ES-I3 (cell line): ENCODE data around the gene AKT1S1.

Source experiments
- H3K36me3 ChIP-seq: 2 replicates; pipeline ENCODE4 v1.6.1; 2013; ENCODE audit warnings: mild to moderate bottlenecking, low read length, control low read depth, moderate library complexity; ENCODE audit not compliant: insufficient read depth
- H3K4me1 ChIP-seq: 2 replicates; pipeline ENCODE4 v1.6.1; 2013; ENCODE audit warnings: mild to moderate bottlenecking, control low read depth, low read length; ENCODE audit not compliant: insufficient read depth
- H3K9ac ChIP-seq: 2 replicates; pipeline ENCODE4 v1.6.1; 2013; ENCODE audit warnings: low read depth, mild to moderate bottlenecking, low read length, moderate library complexity
- H3K9me3 ChIP-seq: 2 replicates; pipeline ENCODE4 v1.6.1; 2013; ENCODE audit warnings: mild to moderate bottlenecking, low read length, moderate library complexity; ENCODE audit not compliant: control insufficient read depth, insufficient read depth

Gene AKT1S1

DNA sequence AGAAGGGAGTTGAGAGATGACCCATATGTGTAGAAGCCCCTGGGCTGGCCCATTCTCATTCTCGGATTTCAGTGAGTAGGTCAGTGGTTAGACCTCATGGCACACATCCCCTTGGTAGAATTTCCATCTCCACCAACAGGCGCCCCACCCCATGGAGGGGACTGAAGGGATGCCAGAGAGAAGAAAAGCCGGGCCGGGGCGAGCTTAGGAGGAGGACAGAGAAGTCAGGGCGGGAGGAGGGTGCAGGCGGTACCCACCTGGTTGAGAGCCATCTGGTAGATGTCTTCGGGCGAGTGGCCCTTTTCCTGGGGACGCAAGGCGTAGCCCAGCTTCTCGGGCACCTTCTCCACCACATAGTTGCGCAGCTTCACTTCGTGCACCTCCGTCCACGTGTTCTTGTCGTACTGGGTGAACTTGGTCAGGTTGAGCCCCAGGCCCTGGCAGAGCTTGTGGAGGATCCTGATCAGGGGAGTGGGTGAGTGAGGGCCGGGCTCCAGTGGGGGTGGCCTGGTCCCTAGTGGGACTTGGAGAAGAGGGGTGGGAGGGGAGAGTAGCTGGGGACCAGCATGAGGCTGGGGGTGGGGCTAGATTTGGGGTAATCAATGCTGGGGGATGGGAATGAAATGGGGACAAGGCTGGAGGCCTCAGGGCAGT lies 17.0 kb upstream of the AKT1S1 start:
- peaks cover 11% of the 10 kb centered on the region for H3K4me1 ChIP-seq

DNA sequence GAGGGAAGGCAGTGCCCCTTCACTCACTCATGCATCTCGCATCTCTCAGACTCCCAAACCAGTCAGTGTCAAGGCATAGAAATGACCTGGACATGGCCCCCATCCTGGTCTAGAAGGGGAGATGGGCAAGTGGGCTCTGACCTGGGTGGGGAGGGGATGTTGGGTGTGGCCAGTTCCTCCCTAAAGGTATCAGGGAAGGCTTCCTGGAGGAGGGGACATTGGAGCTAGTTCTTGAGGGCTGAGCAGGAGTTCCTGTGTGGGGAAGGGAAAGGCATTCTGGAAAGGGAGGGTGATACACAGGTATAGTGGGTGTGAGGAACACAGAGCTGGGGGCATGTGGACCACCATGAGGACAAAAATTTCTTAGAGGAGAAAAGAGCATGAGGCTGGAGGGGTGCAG lies 15.6 kb upstream of the AKT1S1 start:
- Histone ChIP-seq H3K36me3 (no peaks in the 10 kb centered on the region; the same call in none of the 2 replicates), H3K9ac (no peak overlapping the region), H3K4me1 (peaks cover 11% of the 10 kb centered on the region), H3K9me3 (0 out of 2 replicates have a peak, but pooled peaks cover 3% of the 10 kb centered on the region)

More for the DNA sequence above, 17.0 kb upstream of the AKT1S1 start:
- no peaks in the 10 kb centered on the region; the same call in 1 of the 2 replicates for H3K36me3 ChIP-seq
- H3K9ac ChIP-seq, result no peak overlapping the region
- 0 out of 2 replicates have a peak, but pooled peaks cover 3% of the 10 kb centered on the region for H3K9me3 ChIP-seq

DNA sequence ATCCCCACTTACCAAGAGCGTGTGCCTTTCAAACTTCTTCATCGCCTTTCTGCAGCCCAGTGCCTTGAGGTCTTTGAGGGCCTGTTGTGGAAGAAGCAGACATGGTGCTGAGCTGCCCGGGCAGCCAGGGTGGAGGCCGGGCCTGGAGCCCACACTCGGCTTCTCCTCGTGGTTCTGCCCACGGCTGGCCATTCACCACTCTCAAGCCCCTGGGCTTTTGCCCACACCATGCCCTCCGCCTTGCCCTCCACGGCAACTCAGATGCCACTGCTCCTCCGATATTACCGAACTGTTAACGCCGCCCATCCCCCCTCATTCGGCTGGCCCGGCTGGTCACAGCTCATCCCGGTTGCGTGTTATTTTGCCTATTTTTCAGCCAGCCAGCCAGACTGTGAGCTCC lies 14.2 kb upstream of the AKT1S1 start:
- Histone ChIP-seq H3K4me1 (peaks cover 5% of the 10 kb centered on the region), H3K9me3 (0 out of 2 replicates have a peak, but pooled peaks cover 3% of the 10 kb centered on the region), H3K9ac (peak overlapping the region; percentile 39; the same call in 1 of the 2 replicates), H3K36me3 (no peaks in the 10 kb centered on the region; the same call in none of the 2 replicates)

DNA sequence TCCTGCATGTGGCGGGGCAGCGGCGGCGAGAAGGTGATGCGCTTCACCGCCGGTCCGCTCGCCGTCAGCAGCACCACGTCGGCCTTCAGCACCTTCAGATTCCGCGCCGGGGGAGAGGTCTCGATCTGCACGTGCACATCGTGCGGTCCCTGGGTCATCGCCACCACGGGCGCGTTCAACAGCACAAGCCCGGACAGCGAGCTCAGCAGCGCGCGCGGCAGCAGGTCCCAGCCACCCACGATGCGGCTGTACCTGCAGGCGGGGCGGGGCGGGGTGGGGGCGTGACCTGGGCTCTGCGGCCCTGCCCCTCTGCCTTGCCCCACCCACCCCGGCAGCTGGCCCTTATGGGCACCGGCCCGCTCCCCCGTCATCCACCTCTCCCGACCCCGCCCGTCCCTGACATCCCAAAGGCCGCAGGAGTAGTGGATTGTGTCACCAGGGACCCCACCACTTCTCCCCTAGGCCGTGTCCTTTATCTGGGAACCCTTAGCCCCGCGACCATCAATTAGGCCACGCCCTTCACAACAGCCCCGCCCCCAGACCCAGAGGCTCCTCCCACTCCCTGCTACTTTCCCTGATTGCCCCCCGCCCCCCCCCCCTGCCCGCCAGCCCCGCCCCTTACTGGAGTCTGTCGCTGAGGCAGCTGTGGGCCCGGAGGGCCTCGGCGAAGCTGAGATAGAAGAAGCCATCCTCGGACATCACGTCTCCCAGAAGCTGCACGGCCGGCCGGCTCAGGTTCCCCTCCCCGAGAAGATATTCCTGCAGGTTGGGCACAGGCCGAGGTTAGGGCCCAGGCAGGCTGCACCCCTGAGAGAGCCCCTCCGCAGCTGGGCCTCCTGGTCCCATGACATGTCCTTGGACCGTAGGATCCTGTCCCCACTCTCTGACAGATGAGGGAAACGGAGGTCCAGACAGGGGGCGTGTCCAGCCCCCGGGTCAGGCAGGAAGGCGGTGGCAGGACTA lies 13.5 kb upstream of the AKT1S1 start:
- Histone ChIP-seq H3K9me3 (0 out of 2 replicates have a peak, but pooled peaks cover 3% of the 10 kb centered on the region), H3K4me1 (peaks cover 5% of the 10 kb centered on the region), H3K36me3 (no peaks in the 10 kb centered on the region; the same call in none of the 2 replicates), H3K9ac (peak overlapping the region; percentile 58; the same call in 1 of the 2 replicates)

DNA sequence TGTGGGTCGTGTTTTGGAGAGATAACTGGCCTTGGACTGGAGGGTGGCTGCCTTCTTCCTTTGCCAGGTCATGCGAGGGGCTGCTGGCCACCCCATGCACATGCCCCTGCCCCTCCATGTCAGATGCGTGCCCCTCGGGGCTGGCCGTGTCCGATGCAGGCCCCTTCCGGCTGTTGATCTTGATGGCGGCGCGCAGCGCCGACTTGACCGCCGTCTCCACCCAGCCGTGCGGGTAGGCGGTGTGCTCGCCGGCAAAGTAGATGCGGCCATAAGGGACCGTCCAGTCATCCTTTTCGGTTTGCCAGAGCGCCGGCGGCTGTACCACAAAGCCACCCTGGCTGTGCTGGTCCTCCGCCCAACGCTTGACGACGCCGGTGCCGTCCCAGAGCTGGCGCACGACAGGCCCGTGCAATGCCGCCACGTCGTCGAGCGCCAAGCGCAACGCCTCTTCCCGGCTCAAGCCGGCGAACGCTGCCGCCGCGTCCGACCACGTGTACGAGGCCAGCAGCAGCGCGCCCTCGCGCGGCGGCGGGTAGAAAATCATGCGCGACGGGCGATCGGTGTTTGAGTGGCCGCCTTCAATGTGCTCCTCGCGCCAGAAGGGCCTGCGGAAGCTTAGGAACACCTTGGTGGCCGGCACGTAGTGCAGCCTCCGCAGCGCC lies 12.7 kb upstream of the AKT1S1 start:
- Histone ChIP-seq H3K36me3 (no peaks in the 10 kb centered on the region; the same call in none of the 2 replicates), H3K9me3 (0 out of 2 replicates have a peak, but pooled peaks cover 3% of the 10 kb centered on the region), H3K4me1 (peaks cover 5% of the 10 kb centered on the region), H3K9ac (peak overlapping the region; percentile 58; the same call in 1 of the 2 replicates)

DNA sequence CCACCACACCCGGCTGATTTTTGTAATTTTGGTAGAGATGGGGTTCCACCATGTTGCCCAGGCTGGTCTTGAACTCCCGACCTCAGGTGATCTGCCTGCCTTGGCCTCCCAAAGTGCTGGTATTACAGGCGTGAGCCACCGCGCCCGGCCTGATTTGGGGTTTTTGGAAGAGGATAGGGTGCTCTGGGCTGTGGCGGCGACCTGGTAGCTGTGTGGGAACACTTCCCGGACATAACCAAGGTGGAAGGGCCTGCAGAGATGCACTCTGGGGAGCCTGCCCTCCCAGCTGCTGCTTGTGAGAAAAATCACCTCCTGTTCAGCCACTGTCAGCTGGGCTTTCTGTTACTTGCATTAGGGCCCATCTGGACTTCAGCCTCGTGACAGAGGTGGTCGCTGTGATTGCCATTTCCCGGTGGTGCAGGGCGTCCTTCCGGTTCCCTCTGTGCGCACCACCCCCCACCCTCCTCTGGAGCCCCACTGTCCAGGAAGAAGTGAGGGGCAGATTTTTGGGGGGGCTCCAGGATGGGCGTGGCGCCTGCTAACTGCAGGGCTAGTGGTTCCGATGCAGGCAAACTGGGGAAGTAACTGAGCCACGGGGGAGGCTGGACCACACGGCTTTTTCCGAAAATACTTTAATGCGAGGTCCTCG lies 12.0 kb upstream of the AKT1S1 start:
- Histone ChIP-seq H3K9ac (no peak overlapping the region), H3K9me3 (0 out of 2 replicates have a peak, but pooled peaks cover 3% of the 10 kb centered on the region), H3K4me1 (peaks cover 5% of the 10 kb centered on the region), H3K36me3 (peaks cover under 1% of the 10 kb centered on the region)

DNA sequence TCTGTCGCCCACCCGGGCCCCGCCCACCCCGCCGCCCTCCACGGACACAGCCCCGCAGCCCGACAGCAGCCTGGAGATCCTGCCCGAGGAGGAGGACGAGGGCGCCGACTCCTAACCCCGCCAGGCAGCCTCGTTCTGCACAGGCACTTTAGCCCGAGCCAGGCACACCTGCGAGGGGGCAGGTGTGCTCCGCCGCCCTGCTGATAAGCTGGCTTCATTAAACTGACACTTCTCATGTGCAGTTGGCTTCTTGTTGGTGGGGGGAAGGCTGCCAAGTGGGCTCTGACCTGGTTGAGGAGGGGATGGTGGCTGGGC lies 11.3 kb upstream of the AKT1S1 start:
- Histone ChIP-seq H3K4me1 (peaks cover 5% of the 10 kb centered on the region), H3K36me3 (peaks cover 5% of the 10 kb centered on the region)

DNA sequence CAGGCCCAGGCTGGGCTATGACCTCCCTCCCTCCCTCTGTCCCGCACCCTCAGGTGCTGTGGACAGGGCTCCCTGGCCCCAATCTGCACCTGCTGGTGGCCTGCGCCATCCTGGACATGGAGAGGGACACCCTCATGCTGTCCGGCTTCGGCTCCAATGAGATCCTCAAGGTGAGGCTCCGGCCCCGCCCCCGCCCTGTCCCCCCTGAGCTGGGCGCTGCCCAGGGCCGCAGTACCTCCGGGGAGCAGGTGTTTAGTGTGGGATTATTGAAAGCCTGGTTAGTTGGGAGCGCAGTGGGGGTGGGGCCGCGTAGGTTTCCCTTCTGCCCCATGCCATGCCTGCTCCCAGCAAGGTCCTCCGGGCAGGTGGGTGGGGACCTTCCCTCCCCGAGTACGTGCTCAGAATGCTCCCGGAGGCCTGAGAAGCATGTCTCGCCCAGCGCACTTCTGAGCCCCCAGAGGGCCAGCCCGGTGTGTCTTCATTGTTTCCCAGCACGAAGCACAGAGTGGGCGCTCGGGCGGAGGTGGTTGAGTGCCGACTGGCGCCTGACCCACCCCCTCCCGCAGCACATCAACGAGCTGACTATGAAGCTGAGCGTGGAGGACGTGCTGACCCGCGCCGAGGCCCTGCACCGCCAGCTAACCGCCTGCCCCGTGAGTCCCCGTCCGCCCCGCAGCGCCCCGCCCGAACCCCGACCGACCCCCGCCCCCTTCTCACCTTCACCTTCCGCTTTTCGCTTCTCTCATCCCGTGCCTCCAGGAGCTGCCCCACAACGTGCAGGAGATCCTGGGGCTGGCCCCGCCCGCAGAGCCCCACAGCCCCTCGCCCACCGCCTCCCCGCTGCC lies 10.7 kb upstream of the AKT1S1 start:
- Histone ChIP-seq H3K9me3 (0 out of 2 replicates have a peak, but pooled peaks cover 3% of the 10 kb centered on the region), H3K36me3 (peaks cover 9% of the 10 kb centered on the region), H3K4me1 (peaks cover 5% of the 10 kb centered on the region), H3K9ac (peak overlapping the region; percentile 32; the same call in 1 of the 2 replicates)

More for the DNA sequence above, 11.3 kb upstream of the AKT1S1 start:
- H3K9me3 ChIP-seq, result 0 out of 2 replicates have a peak, but pooled peaks cover 3% of the 10 kb centered on the region
- no peak overlapping the region; the same call in 1 of the 2 replicates for H3K9ac ChIP-seq

DNA sequence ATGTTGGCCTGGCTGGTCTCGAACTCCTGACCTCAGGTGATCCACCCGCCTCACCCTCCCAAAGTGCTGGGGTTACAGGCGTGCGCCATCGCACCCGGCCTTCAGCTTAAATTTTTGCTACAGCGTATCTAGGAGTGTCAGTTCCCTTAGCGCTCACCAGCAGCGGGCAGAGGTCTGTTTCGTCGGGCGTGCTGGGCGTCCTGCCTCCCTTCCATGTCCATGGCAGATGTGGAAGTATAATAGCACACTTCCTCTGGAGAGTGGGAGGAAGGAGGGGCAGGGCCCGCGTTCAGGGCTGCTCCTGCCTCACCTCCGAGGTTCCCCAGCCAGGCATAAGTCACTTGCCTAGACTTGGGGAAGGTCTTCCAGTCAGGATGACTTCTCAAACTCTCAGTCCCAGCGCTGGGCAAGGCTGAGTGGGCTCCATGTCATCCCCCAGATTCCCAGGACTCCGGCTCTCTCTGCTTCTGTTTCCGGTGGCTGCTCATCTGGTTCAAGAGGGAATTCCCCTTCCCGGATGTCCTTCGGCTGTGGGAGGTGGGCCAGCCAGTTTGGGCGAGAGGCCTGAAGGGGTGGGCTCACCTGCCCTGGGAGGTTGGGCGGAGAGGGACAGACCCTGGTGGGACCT lies 10.0 kb upstream of the AKT1S1 start:
- 0 out of 2 replicates have a peak, but pooled peaks cover 3% of the 10 kb centered on the region for H3K9me3 ChIP-seq
- H3K4me1 ChIP-seq, result peaks cover 5% of the 10 kb centered on the region
- H3K36me3 ChIP-seq, result peaks cover 11% of the 10 kb centered on the region
- peak overlapping the region; percentile 32; the same call in 1 of the 2 replicates for H3K9ac ChIP-seq

DNA sequence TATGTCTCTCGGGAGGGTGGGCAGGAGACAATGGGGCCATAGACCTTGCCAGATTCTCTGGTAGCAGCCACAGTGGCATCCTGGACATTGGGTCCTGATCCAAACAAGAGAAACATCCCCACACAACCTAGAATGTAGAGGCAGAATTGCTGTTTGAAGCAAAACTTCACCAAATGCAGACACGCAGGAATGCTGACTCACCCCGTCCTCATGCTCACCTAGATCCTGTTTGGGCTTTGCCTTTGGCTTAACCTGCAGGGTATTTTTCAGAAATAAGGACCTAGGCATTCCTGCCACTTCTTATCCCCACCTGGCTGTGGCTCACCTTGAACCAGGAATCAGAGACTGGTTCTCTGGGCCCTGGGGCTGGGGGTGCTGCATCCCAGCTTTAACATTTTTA lies 7.6 kb upstream of the AKT1S1 start:
- 0 out of 2 replicates have a peak, but pooled peaks cover 3% of the 10 kb centered on the region for H3K9me3 ChIP-seq
- peaks cover 11% of the 10 kb centered on the region for H3K36me3 ChIP-seq
- H3K9ac ChIP-seq, result no peak overlapping the region
- no peaks in the 10 kb centered on the region for H3K4me1 ChIP-seq

DNA sequence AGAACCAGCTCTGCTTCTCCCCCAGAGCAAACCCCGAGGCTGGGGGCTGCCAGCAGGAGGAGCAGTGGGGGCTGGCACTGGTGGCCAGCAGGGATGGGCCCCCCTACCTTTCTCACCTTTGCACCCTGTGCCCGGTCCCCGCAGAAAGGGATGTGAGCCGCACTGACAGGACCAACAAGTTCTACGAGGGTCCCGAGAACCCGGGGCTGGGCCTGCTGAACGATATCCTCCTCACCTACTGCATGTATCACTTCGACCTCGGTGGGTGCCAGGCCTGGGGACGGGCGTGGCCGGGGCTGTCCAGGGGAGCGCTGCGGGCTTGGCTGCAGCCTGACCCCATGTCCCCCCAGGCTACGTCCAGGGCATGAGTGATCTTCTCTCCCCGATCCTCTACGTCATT lies 7.0 kb upstream of the AKT1S1 start:
- Histone ChIP-seq H3K4me1 (no peaks in the 10 kb centered on the region), H3K9ac (no peak overlapping the region), H3K36me3 (peaks cover 11% of the 10 kb centered on the region), H3K9me3 (no peaks in the 10 kb centered on the region)

DNA sequence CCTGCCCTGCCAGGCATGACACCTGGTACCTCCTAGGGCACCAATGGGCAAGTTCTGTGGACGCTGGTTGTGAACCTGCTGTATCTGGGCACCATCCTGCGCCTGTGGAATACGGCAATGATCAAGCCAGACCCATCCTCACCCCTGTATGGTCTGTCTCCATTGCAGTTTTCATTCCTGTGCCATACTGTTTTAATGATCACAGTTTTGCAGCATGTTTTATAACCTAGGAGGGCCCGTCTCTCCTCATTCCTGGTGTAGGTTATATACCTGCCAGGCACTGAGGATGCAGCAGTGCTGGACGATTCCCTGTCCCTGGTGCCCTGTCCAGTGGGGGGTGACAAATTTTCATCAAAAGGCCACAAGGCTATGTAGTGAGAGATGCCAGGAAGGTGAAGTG lies 5.9 kb upstream of the AKT1S1 start:
- H3K36me3 ChIP-seq, result peaks cover 11% of the 10 kb centered on the region; the same call in 1 of the 2 replicates
- no peaks in the 10 kb centered on the region for H3K9me3 ChIP-seq
- H3K4me1 ChIP-seq, result 0 out of 2 replicates have a peak, but pooled peaks cover 7% of the 10 kb centered on the region
- H3K9ac ChIP-seq, result no peak overlapping the region
